ENCODE results near the gene PPFIBP1. TPM values are rescaled to one million over a fixed set of nuclear protein-coding genes. Genes with fewer than 3 reads are reported as not detected.
"Not testable (repeated sequence)": the region's sequence is repeated elsewhere in the genome, so short reads cannot be mapped to it uniquely, and the experiment has no call there.

Gene PPFIBP1
- total and polyA plus RNA-seq, 2 experiments from 2014 or later = 23.9 to 38.6 TPM

- no peak overlapping the region for H3K4me3 ChIP-seq
- no peaks in the 10 kb centered on the region for H3K27me3 ChIP-seq
- no peak overlapping the region for H3K27ac ChIP-seq
- no peaks in the 10 kb centered on the region for H3K9me2 ChIP-seq (replicated peaks; ENCODE audit: insufficient read depth)
- no peak overlapping the region for H3K4me2 ChIP-seq
- no peaks in the 10 kb centered on the region for H4K20me1 ChIP-seq (ENCODE audit: insufficient read depth, poor library complexity, severe bottlenecking)
- no peaks in the 10 kb centered on the region for H3K36me3 ChIP-seq (replicated peaks; ENCODE audit: insufficient read depth, low read depth)
- no peak for TF ChIP-seq CTCF (IDR thresholded peaks at IDR 0.05; ENCODE audit: poor library complexity)
- TF ChIP-seq EZH2phosphoT487 (IDR thresholded peaks at IDR 0.05; ENCODE audit: low read depth, severe bottlenecking, unreplicated experiment) = no peak
- TF ChIP-seq EZH2 (IDR thresholded peaks at IDR 0.05; ENCODE audit: borderline replicate concordance) = no peak
- WGBS (ENCODE audit: low lambda C conversion rate, missing lambda C conversion rate) = 93% methylated on average over 4 of the region's 4 CpGs
- H2AFZ ChIP-seq = no peak overlapping the region
- no peaks in the 10 kb centered on the region for H3K4me1 ChIP-seq (ENCODE audit: insufficient read depth)
- no peak for DNase-seq (ENCODE audit: low spot score)
- H3K9me3 ChIP-seq (ENCODE audit: low read depth) = no peaks in the 10 kb centered on the region
- peaks cover 36% of the 10 kb centered on the region for H3K79me2 ChIP-seq
Observed at GRCh38 chr12:27577688-27578087, 53.7 kb downstream of the PPFIBP1 start.

GRCh38 chr12:27578689-27579372, 54.8 kb downstream of the PPFIBP1 start:
- Histone ChIP-seq H3K79me2 (peaks cover 37% of the 10 kb centered on the region), H3K27ac (no peak overlapping the region), H3K36me3 (replicated peaks; ENCODE audit: insufficient read depth, low read depth) (no peaks in the 10 kb centered on the region), H3K4me2 (no peak overlapping the region), H3K9me3 (ENCODE audit: low read depth) (no peaks in the 10 kb centered on the region), H3K27me3 (no peaks in the 10 kb centered on the region), H2AFZ (no peak overlapping the region), H3K4me1 (ENCODE audit: insufficient read depth) (no peaks in the 10 kb centered on the region), H4K20me1 (ENCODE audit: insufficient read depth, poor library complexity, severe bottlenecking) (no peaks in the 10 kb centered on the region), H3K4me3 (no peak overlapping the region), H3K9me2 (replicated peaks; ENCODE audit: insufficient read depth) (no peaks in the 10 kb centered on the region)
- no peak for DNase-seq (ENCODE audit: low spot score)
- WGBS (ENCODE audit: low lambda C conversion rate, missing lambda C conversion rate) = 82% methylated on average over 7 of the region's 7 CpGs
- no peak for TF ChIP-seq EZH2 (IDR thresholded peaks at IDR 0.05; ENCODE audit: borderline replicate concordance)
- no peak for TF ChIP-seq EZH2phosphoT487 (IDR thresholded peaks at IDR 0.05; ENCODE audit: low read depth, severe bottlenecking, unreplicated experiment)
- no peak for TF ChIP-seq CTCF (IDR thresholded peaks at IDR 0.05; ENCODE audit: poor library complexity)

GRCh38 chr12:27580561-27581330, 56.7 kb downstream of the PPFIBP1 start:
- H3K36me3 ChIP-seq (replicated peaks; ENCODE audit: insufficient read depth, low read depth) = no peaks in the 10 kb centered on the region
- H3K9me2 ChIP-seq (replicated peaks; ENCODE audit: insufficient read depth) = no peaks in the 10 kb centered on the region
- H3K9me3 ChIP-seq (ENCODE audit: low read depth) = no peaks in the 10 kb centered on the region
- 97% methylated on average over 9 of the region's 9 CpGs for WGBS (ENCODE audit: low lambda C conversion rate, missing lambda C conversion rate)
- H3K27ac ChIP-seq = no peak overlapping the region
- H2AFZ ChIP-seq = no peak overlapping the region
- no peak overlapping the region for H3K4me2 ChIP-seq
- no peaks in the 10 kb centered on the region for H3K4me1 ChIP-seq (ENCODE audit: insufficient read depth)
- H3K27me3 ChIP-seq = no peaks in the 10 kb centered on the region
- TF ChIP-seq EZH2phosphoT487 (IDR thresholded peaks at IDR 0.05; ENCODE audit: low read depth, severe bottlenecking, unreplicated experiment) (no peak), CTCF (IDR thresholded peaks at IDR 0.05; ENCODE audit: poor library complexity) (no peak), EZH2 (IDR thresholded peaks at IDR 0.05; ENCODE audit: borderline replicate concordance) (no peak)
- H3K4me3 ChIP-seq = no peak overlapping the region
- DNase-seq (ENCODE audit: low spot score) = no peak
- peaks cover 49% of the 10 kb centered on the region for H3K79me2 ChIP-seq
- H4K20me1 ChIP-seq (ENCODE audit: insufficient read depth, poor library complexity, severe bottlenecking) = no peaks in the 10 kb centered on the region

GRCh38 chr12:27581331-27581671, 57.3 kb downstream of the PPFIBP1 start:
- 96% methylated on average over 1 of the region's 1 CpG for WGBS (ENCODE audit: low lambda C conversion rate, missing lambda C conversion rate)
- peaks cover 49% of the 10 kb centered on the region for H3K79me2 ChIP-seq
- H3K4me1 ChIP-seq (ENCODE audit: insufficient read depth); H3K4me3 ChIP-seq; H3K36me3 ChIP-seq (replicated peaks; ENCODE audit: insufficient read depth, low read depth); H3K27ac ChIP-seq; H3K4me2 ChIP-seq; DNase-seq (ENCODE audit: low spot score); H3K27me3 ChIP-seq; H4K20me1 ChIP-seq (ENCODE audit: insufficient read depth, poor library complexity, severe bottlenecking); H3K9me3 ChIP-seq (ENCODE audit: low read depth); H3K9me2 ChIP-seq (replicated peaks; ENCODE audit: insufficient read depth); H2AFZ ChIP-seq: not testable (repeated sequence)

- not testable (repeated sequence) for H3K9me3 ChIP-seq (ENCODE audit: low read depth); H3K27ac ChIP-seq; H3K4me3 ChIP-seq; H3K36me3 ChIP-seq (replicated peaks; ENCODE audit: insufficient read depth, low read depth); DNase-seq (ENCODE audit: low spot score); H2AFZ ChIP-seq; H3K4me1 ChIP-seq (ENCODE audit: insufficient read depth); H3K9me2 ChIP-seq (replicated peaks; ENCODE audit: insufficient read depth); H3K27me3 ChIP-seq; H3K4me2 ChIP-seq; H4K20me1 ChIP-seq (ENCODE audit: insufficient read depth, poor library complexity, severe bottlenecking)
- WGBS (ENCODE audit: low lambda C conversion rate, missing lambda C conversion rate) = 88% methylated on average over 3 of the region's 3 CpGs
- H3K79me2 ChIP-seq = peaks cover 51% of the 10 kb centered on the region
Observed at GRCh38 chr12:27581833-27582232, 57.8 kb downstream of the PPFIBP1 start.

GRCh38 chr12:27582445-27582844, 58.4 kb downstream of the PPFIBP1 start:
- not testable (repeated sequence) for H3K4me2 ChIP-seq; H3K36me3 ChIP-seq (replicated peaks; ENCODE audit: insufficient read depth, low read depth); H3K9me2 ChIP-seq (replicated peaks; ENCODE audit: insufficient read depth); DNase-seq (ENCODE audit: low spot score); H2AFZ ChIP-seq; H3K4me3 ChIP-seq; H3K27me3 ChIP-seq; H4K20me1 ChIP-seq (ENCODE audit: insufficient read depth, poor library complexity, severe bottlenecking); H3K4me1 ChIP-seq (ENCODE audit: insufficient read depth); H3K9me3 ChIP-seq (ENCODE audit: low read depth); H3K27ac ChIP-seq
- H3K79me2 ChIP-seq = peaks cover 51% of the 10 kb centered on the region
- WGBS (ENCODE audit: low lambda C conversion rate, missing lambda C conversion rate) = 80% methylated on average over 5 of the region's 5 CpGs

All from hepatocyte (in vitro differentiated cells).